ENCODE data around the gene WDR86.

Gene WDR86

GRCh38 chr7:151439855-151440798 is 30.3 kb upstream of the WDR86 start, which contains the start of gene CRYGN:
CRYGN (minus strand) TSS chr7:151440141; CDS start chr7:151439917, 224 bp downstream.
- no peak for DNase-seq (ENCODE audit: low spot score)

DNA sequence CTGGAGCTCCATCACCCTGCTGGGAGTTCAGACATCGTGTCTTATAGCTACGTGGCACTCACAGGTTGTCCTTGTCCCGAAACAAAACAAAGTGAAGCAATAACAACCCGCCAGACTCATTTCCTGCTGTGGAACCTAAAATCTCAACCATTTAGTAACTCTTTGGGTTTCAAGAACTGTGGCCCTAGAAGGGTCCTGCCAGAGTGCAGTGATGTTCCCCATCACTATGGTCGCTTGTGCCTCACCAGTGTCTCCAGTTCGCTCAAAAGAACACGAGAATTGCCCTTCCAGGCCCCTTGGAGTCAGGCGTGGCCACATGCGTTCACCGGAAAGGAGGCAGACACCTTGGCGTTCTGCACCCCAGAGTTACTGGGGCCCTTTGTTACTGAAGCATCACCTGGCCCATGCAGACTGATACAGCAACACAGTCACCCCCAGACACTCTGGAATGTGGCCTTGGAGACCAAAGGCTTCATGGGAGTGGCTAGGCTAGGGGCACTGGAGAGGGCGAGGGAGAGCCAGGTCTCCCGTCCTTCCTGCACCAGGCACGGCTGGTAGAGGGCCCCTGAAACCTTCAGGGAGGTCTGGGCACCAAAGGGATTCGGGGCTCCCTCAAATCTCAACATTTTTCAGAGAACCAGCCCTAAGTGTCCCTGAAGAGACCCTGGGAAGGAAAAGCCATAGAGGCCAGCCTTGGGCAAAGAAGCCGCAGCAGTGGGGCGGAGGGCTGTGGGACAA is 29.2 kb upstream of the WDR86 start:
- no peak for DNase-seq (ENCODE audit: low spot score)

DNA sequence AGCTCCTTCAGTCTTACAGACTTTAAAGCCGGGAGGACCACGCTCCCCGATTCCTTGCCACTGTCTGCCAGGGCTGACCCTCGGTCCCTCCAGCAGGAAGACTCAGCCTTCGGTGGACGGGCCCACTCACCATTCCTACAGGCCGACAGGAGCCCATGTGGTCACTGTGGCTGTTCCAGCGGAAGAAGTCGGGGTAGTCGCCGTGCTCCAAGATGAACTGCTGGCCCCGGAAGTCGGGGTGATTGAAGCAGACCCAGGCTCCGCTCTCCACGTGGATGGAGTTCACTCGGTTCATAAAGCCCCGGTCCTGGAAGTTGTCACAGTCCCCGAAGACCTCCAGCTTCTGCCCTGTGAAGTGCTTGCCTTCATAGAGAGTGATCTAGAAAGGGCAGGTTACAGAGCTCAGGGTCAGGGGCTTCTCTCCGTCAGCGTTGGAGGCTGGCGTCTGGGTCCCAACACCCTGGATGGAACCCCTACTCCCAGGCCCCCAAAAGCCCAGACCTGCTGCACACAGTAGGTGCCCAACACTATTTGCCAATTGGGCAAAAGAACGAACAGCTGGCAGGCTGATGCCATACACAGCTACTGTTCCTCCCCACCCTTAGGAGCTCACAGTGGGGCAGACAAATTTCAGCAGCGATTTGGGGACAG is 28.2 kb upstream of the WDR86 start:
- DNase-seq (ENCODE audit: low spot score): no peak

- DNase-seq (ENCODE audit: low spot score): no peak
These were observed 27.3 kb upstream of the WDR86 start for GRCh38 chr7:151437159-151437553.

- no peak for DNase-seq (ENCODE audit: low spot score)
These were observed 26.8 kb upstream of the WDR86 start for GRCh38 chr7:151436446-151437158.

- no peak for DNase-seq (ENCODE audit: low spot score)
These were observed 26.1 kb upstream of the WDR86 start for GRCh38 chr7:151435971-151436370.

- no peak for DNase-seq (ENCODE audit: low spot score)
These were observed 25.5 kb upstream of the WDR86 start for GRCh38 chr7:151435103-151435916.

DNA sequence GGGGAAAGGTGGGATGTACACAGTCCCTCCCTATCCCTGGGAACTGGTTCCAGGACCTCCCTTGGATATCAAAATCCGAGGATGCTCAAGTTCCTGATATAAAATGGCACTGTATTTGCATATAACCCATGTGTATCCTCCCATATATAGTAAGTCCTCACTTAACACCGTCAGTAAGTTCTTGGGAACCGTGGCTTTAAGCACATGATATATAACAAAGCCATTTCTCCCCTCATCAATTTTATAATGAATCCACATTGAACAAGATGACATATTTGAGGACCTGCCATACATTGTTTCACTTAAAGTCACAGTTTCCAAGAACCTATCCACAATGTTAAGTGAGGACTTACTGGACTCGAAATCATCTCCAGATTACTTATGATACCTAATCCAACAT is 24.7 kb upstream of the WDR86 start:
- no peak for DNase-seq (ENCODE audit: low spot score)

GRCh38 chr7:151433721-151434400 is 24.0 kb upstream of the WDR86 start:
- no peak for DNase-seq (ENCODE audit: low spot score)

GRCh38 chr7:151432658-151433521 is 23.1 kb upstream of the WDR86 start:
- no peak for DNase-seq (ENCODE audit: low spot score)

- DNase-seq (ENCODE audit: low spot score): no peak
These were observed 22.0 kb upstream of the WDR86 start for GRCh38 chr7:151431768-151432311.

GRCh38 chr7:151431281-151431767 is 21.5 kb upstream of the WDR86 start:
- no peak for DNase-seq (ENCODE audit: low spot score)

DNA sequence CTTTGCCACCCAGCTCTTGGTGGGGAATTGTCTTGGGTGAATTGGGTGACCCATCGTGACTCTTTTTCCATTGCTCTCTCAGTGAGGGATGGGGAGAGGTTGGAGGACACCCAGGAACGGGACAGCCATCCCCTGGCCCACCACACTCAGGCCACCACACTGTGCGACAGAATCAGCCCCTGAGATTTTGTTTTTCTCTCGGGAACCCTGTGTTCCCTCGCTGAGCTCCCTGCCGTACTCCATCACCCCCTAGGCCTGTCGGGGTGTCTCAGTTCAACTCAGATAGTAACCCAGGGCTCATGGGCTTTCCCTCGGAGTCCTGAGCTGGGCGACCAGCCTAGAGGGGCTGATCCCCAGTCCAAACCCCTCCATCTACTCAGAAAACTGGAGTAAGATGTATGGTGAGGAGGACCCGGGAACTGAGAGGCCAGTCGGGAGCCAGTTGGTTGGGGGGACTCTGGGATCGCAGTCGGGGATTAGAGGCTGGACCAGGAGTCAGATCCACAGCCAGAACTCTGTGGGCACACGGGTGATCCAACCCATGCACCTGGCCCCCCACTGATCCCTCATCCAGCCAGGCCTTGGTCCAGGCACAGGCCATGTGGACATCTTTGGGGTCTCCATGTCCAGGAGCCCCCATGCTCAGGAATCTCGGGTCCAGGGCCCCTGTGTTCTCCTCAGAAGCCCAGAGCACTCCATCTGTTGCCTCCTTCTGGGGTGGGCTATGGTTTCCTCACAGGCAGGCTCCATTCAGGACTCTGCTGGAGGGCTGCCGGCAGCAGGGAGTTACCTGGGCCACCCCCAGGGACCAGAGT is 20.8 kb upstream of the WDR86 start:
- DNase-seq (ENCODE audit: low spot score): no peak

DNA sequence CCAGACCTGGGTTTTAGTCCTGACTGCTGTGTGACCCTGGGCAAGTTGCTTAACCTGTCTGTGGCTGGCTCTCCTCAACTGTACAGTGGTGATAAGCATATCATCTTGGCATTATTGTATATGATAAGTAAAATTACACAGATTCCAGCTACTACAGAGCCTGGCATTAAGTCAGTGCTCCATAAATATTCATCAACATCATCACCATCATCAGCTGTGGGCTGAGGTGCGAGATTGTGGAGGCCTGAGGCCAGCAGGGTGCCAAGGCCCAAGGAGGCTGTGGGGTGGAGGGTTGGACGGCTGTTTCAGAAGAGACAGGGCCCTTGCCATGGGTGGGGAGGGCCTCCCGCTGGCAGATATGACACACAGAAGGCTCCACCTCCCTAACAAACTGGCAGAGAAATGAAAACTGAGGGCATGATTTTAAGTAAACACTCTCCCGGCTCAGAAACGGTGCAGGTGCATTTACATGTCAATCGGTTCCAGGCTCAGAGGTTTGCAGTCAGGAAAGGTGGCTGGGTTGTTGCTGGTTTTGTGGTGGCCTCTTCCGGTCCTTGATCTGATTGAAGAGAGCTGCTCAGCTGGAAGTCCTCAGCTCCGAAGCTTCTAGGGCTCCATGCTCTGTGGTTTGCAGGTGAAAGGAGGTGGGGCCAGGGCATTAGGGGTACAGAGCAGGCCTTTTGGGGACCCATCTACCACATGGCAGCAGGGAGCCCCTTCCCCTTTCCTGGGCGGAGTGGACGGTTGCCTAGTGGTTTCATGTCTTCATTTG is 19.9 kb upstream of the WDR86 start:
- no peak for DNase-seq (ENCODE audit: low spot score)

- no peak for DNase-seq (ENCODE audit: low spot score)
These were observed 19.4 kb upstream of the WDR86 start for GRCh38 chr7:151429237-151429559.

GRCh38 chr7:151428378-151429236 is 18.8 kb upstream of the WDR86 start:
- no peak for DNase-seq (ENCODE audit: low spot score)

All from HuH-7.5 (cell line).